Measurements from ENCODE around the gene FNIP2. TPM values are rescaled to one million over a fixed set of nuclear protein-coding genes. Genes with fewer than 3 reads are reported as not detected.

The FNIP2 gene
- total and polyA plus RNA-seq, 9 of the 15 experiments (the other 6 are each of a cell fraction or from before 2014, with no cell fraction given) = 1.7 to 15.5 (median 8.3) TPM

- DNase-seq (ENCODE audit: extremely low read depth in 1 of 4, low spot score in 3 of 4) = no peak
- TF ChIP-seq TCF3 (CRISPR knock-in tag; IDR thresholded peaks at IDR 0.05) (peak; percentile 16; the same call in 1 of the 2 replicates), BRD9 (IDR thresholded peaks at IDR 0.05; ENCODE audit: low read depth, partially characterized antibody) (no peak), TEAD4 (IDR thresholded peaks at IDR 0.05; ENCODE audit: low read length) (peak; percentile 47; the same call in 1 of the 2 replicates), TEAD4 (CRISPR knock-in tag; IDR thresholded peaks at IDR 0.05; ENCODE audit: borderline replicate concordance) (no peak), CEBPG (CRISPR knock-in tag; IDR thresholded peaks at IDR 0.05) (no peak), CEBPG (tag; conservative IDR thresholded peaks at IDR 0.05 in 1 of 2, IDR thresholded peaks at IDR 0.05 in 1 of 2) (peak in 1 of 2 experiments; percentile 55; a peak in 1 of 4 replicates), HOXB6 (CRISPR knock-in tag; IDR thresholded peaks at IDR 0.05; ENCODE audit: borderline replicate concordance) (no peak), ARID3A (IDR thresholded peaks at IDR 0.05; ENCODE audit: borderline replicate concordance, low read depth, low read length) (no peak), SMARCE1 (IDR thresholded peaks at IDR 0.05) (no peak), KLF13 (tag; IDR thresholded peaks at IDR 0.05; ENCODE audit: borderline replicate concordance, low read depth) (no peak), ZNF511 (CRISPR knock-in tag; IDR thresholded peaks at IDR 0.05) (no peak), ZNF12 (CRISPR knock-in tag; IDR thresholded peaks at IDR 0.05) (no peak), PATZ1 (CRISPR knock-in tag; IDR thresholded peaks at IDR 0.05; ENCODE audit: borderline replicate concordance) (no peak), NR0B1 (IDR thresholded peaks at IDR 0.05; ENCODE audit: partially characterized antibody) (no peak), SLC30A9 (CRISPR knock-in tag; IDR thresholded peaks at IDR 0.05) (no peak), MIER1 (IDR thresholded peaks at IDR 0.05; ENCODE audit: low read depth) (no peak), EGR1 (conservative IDR thresholded peaks at IDR 0.05) (no peak), PTBP1 (IDR thresholded peaks at IDR 0.05; ENCODE audit: low read depth, low read length) (no peak)
These were observed 49.8 kb downstream of the FNIP2 start for GRCh38 chr4:158818560-158819140.

More at GRCh38 chr4:158818560-158819140, 49.8 kb downstream of the FNIP2 start:
- Histone ChIP-seq H3K27ac (ENCODE audit: extremely low read depth, low read depth, low read length) (no peak overlapping the region), H4K20me1 (replicated peaks; ENCODE audit: control insufficient read depth, insufficient read depth, low read length) (no peaks in the 10 kb centered on the region; the same call in 1 of the 2 replicates), H3K27me3 (ENCODE audit: control insufficient read depth in 2 of 2, insufficient read depth in 2 of 2, low read length in 2 of 2) (no peaks in the 10 kb centered on the region), H3K4me2 (ENCODE audit: insufficient read depth, low read length) (no peak overlapping the region), H3K4me1 (replicated peaks in 1 of 2; ENCODE audit: control insufficient read depth in 2 of 2, insufficient read depth in 2 of 2, low read length in 2 of 2) (peaks cover 9 to 22% of the 10 kb centered on the region in 2 experiments), H3K4me3 (no peak overlapping the region), H3K9ac (ENCODE audit: insufficient read depth in 1 of 2, low read depth in 2 of 2, low read length in 2 of 2) (no peak overlapping the region), H3K79me2 (ENCODE audit: control insufficient read depth, insufficient read depth, low read length) (peaks cover 2% of the 10 kb centered on the region; the same call in 2 of the 3 replicates), H3K9me1 (ENCODE audit: control insufficient read depth, insufficient read depth, low read length) (no peaks in the 10 kb centered on the region), H3K9me3 (replicated peaks; ENCODE audit: control insufficient read depth, insufficient read depth, low read depth, low read length) (no peaks in the 10 kb centered on the region), H2AFZ (ENCODE audit: low read depth, low read length) (no peak overlapping the region), H3K36me3 (ENCODE audit: control insufficient read depth, insufficient read depth, low read length) (no peaks in the 10 kb centered on the region; the same call in 2 of the 3 replicates)
- peak; percentile 44 for ATAC-seq
- intact Hi-C loops (cut with micrococcal nuclease) = no loop called here
- BruUV-seq (replicated peaks) = no TSS peak
- POLR2A ChIA-PET = interaction anchor here (1.2 kb wide), 1 partner anchor 20 kb away, joined by 3 read pairs; no protein-coding TSS in a partner anchor
- in situ Hi-C loops (cut with MboI) = no loop called here
- CTCF ChIA-PET (ENCODE audit: low intra/inter-chr PET ratio) = no interaction called here
- WGBS (ENCODE audit: insufficient coverage, low coverage, missing lambda C conversion rate) = 6% methylated on average over 2 of the region's 2 CpGs
- peak; percentile 23 for FAIRE-seq

All from K562 (cell line).